IMR-90 (cell line): ENCODE data around the gene MAP2K6. TPM values are rescaled to one million over a fixed set of nuclear protein-coding genes. Genes with fewer than 3 reads are reported as not detected.

Experiments
- ATAC-seq: fragments of 200-7000 bp; cut with Tn5 transposase; 2 replicates; pipeline ENCODE4 v1.9.1; 2020; ENCODE audit warnings: low read depth, mild to moderate bottlenecking, moderate library complexity
- BruUV-seq: library from RNA; stranded (reverse); fragments of 400-500 nt; replicated peaks from 2 replicates; lab custom pipeline; 2021; lab: Mats Ljungman, UMichigan
- CTCF ChIA-PET: fragments of 300-600 bp; formaldehyde crosslinking; extraction: SDS; loops from one replicate; lab custom pipeline; 2021; ENCODE audit warnings: antibody characterized with exemption; lab: Yijun Ruan, JAX
- POLR2A ChIA-PET: fragments of 300-600 bp; sonication (Branson Sonifier 250); formaldehyde crosslinking; loops from one replicate; lab custom pipeline; 2022; ENCODE audit warnings: antibody characterized with exemption; ENCODE audit not compliant: unreplicated experiment; lab: Charles Lee
- DNase-seq: peaks from one replicate; pipeline ENCODE4 v3.0.0; 2013
- H2AFZ ChIP-seq: replicated peaks from 2 replicates; pipeline ENCODE3; 2013; ENCODE audit warnings: low read length, mild to moderate bottlenecking; ENCODE audit not compliant: poor library complexity
- H2AK5ac ChIP-seq: 2 replicates; pipeline ENCODE4 v1.6.1; 2013; ENCODE audit warnings: low read depth, low read length, inconsistent platforms
- H2AK9ac ChIP-seq: replicated peaks from 2 replicates; pipeline ENCODE3; 2013; ENCODE audit warnings: mild to moderate bottlenecking, low read depth, low read length, moderate library complexity; ENCODE audit not compliant: poor library complexity
- H2BK120ac ChIP-seq: 2 replicates; pipeline ENCODE4 v1.6.1; 2013; ENCODE audit warnings: low read depth, low read length, inconsistent platforms
- H2BK15ac ChIP-seq: 3 replicates; pipeline ENCODE4 v1.6.1; 2013; ENCODE audit warnings: low read depth, low read length, inconsistent platforms
- H2BK20ac ChIP-seq: 2 replicates; pipeline ENCODE4 v1.6.1; 2013; ENCODE audit warnings: low read depth, mild to moderate bottlenecking, inconsistent platforms, low read length, moderate library complexity
- H2BK5ac ChIP-seq: 2 replicates; pipeline ENCODE4 v1.6.1; 2013; ENCODE audit warnings: mild to moderate bottlenecking, low read depth, low read length, inconsistent platforms; ENCODE audit not compliant: poor library complexity, severe bottlenecking
- H3K14ac ChIP-seq: replicated peaks from 2 replicates; pipeline ENCODE4 v1.6.1; 2013; ENCODE audit warnings: low read depth, low read length, inconsistent platforms
- H3K18ac ChIP-seq: 2 replicates; pipeline ENCODE4 v1.6.1; 2013; ENCODE audit warnings: low read depth, low read length, control low read depth
- H3K23ac ChIP-seq: 2 replicates; pipeline ENCODE4 v1.6.1; 2013; ENCODE audit warnings: low read depth, low read length, inconsistent platforms
- H3K27ac ChIP-seq: 2 replicates; pipeline ENCODE4 v1.5.1; 2013; ENCODE audit warnings: mild to moderate bottlenecking, control low read depth, low read length; ENCODE audit not compliant: insufficient read depth
- H3K27me3 ChIP-seq: 2 replicates; pipeline ENCODE4 v1.6.1; 2013; ENCODE audit warnings: low read length; ENCODE audit not compliant: control insufficient read depth, insufficient read depth
- H3K36me3 ChIP-seq: 2 replicates; pipeline ENCODE4 v1.6.1; 2013; ENCODE audit warnings: low read length, mixed read lengths; ENCODE audit not compliant: control insufficient read depth, insufficient read depth
- H3K4ac ChIP-seq: 2 replicates; pipeline ENCODE4 v1.6.1; 2013; ENCODE audit warnings: low read depth, low read length, inconsistent platforms
- H3K4me1 ChIP-seq: 2 replicates; pipeline ENCODE4 v1.6.1; 2013; ENCODE audit warnings: low read length, mixed read lengths; ENCODE audit not compliant: control insufficient read depth, insufficient read depth
- H3K4me2 ChIP-seq: 2 replicates; pipeline ENCODE4 v1.6.1; 2013; ENCODE audit warnings: low read depth, mild to moderate bottlenecking, control low read depth, low read length, moderate library complexity
- H3K4me3 ChIP-seq: 2 replicates; pipeline ENCODE4 v1.5.1; 2013; ENCODE audit warnings: low read depth, mild to moderate bottlenecking, control low read depth, low read length, moderate library complexity; ENCODE audit not compliant: insufficient read depth
- H3K56ac ChIP-seq: 2 replicates; pipeline ENCODE4 v1.6.1; 2013; ENCODE audit warnings: low read length, inconsistent platforms; ENCODE audit not compliant: insufficient read depth; ENCODE audit errors: extremely low read depth
- H3K79me1 ChIP-seq, 2 experiments: 2 replicates each; pipeline ENCODE4 v1.6.1; 2013; ENCODE audit warnings: low read length in 2 of 2, inconsistent platforms in 1 of 2, low read depth in 1 of 2
- H3K9ac ChIP-seq: 2 replicates; pipeline ENCODE4 v1.6.1; 2013; ENCODE audit warnings: low read depth, low read length, control low read depth
- H3K9me1 ChIP-seq: 2 replicates; pipeline ENCODE4 v1.6.1; 2013; ENCODE audit warnings: low read length, inconsistent platforms; ENCODE audit not compliant: insufficient read depth
- H3K9me3 ChIP-seq: 2 replicates; pipeline ENCODE4 v1.6.1; 2013; ENCODE audit warnings: low read length; ENCODE audit not compliant: control insufficient read depth, insufficient read depth
- H4K20me1 ChIP-seq: 2 replicates; pipeline ENCODE4 v1.6.1; 2013; ENCODE audit warnings: low read length, inconsistent platforms; ENCODE audit not compliant: insufficient read depth
- H4K5ac ChIP-seq: 2 replicates; pipeline ENCODE4 v1.6.1; 2013; ENCODE audit warnings: mild to moderate bottlenecking, low read depth, low read length, control low read depth
- H4K8ac ChIP-seq, 2 experiments: 2 replicates each; pipeline ENCODE4 v1.6.1; 2013; ENCODE audit warnings: low read depth in 2 of 2, low read length in 2 of 2, control low read depth in 1 of 2, inconsistent platforms in 1 of 2
- H4K91ac ChIP-seq: 2 replicates; pipeline ENCODE4 v1.6.1; 2013; ENCODE audit warnings: low read depth, low read length, inconsistent platforms; ENCODE audit not compliant: insufficient read depth
- BHLHE40 ChIP-seq: fragments of 150-350 bp; IDR thresholded peaks from 2 replicates; pipeline ENCODE4 v1.6.1; 2016; ENCODE audit warnings: mild to moderate bottlenecking, low read depth, low read length
- CHD1 ChIP-seq: IDR thresholded peaks from 2 replicates; pipeline ENCODE4 v1.6.1; 2012; ENCODE audit warnings: low read depth, low read length, improper control_type of control experiment
- ELK1 ChIP-seq: fragments of 150-350 bp; IDR thresholded peaks from 2 replicates; pipeline ENCODE4 v1.6.1; 2016; ENCODE audit warnings: low read depth, mild to moderate bottlenecking, low read length, moderate library complexity, borderline replicate concordance
- MAZ ChIP-seq: IDR thresholded peaks from 2 replicates; pipeline ENCODE4 v1.6.1; 2012; ENCODE audit warnings: low read depth, mild to moderate bottlenecking, low read length, improper control_type of control experiment, moderate library complexity, borderline replicate concordance
- MXI1 ChIP-seq: IDR thresholded peaks from 2 replicates; pipeline ENCODE4 v1.6.1; 2012; ENCODE audit warnings: low read depth, mild to moderate bottlenecking, low read length, moderate library complexity, borderline replicate concordance
- NFE2L2 ChIP-seq: fragments of 150-350 bp; IDR thresholded peaks from 2 replicates; pipeline ENCODE4 v1.6.1; 2016; ENCODE audit warnings: low read depth, mild to moderate bottlenecking, low read length
- POLR2A ChIP-seq: IDR thresholded peaks from 2 replicates; pipeline ENCODE4 v1.6.1; 2012; ENCODE audit warnings: mild to moderate bottlenecking, low read depth, low read length
- RAD21 ChIP-seq: IDR thresholded peaks from 2 replicates; pipeline ENCODE4 v1.6.1; 2012; ENCODE audit warnings: low read length, improper control_type of control experiment
- RFX5 ChIP-seq: IDR thresholded peaks from 2 replicates; pipeline ENCODE4 v1.8.0; 2012; ENCODE audit warnings: low read depth, mild to moderate bottlenecking, low read length, moderate library complexity
- SMC3 ChIP-seq: fragments of 150-350 bp; IDR thresholded peaks from 2 replicates; pipeline ENCODE4 v1.6.1; 2016; ENCODE audit warnings: low read depth, mild to moderate bottlenecking, antibody characterized with exemption, low read length, moderate library complexity
- USF2 ChIP-seq: fragments of 150-350 bp; IDR thresholded peaks from 2 replicates; pipeline ENCODE4 v1.6.1; 2017; ENCODE audit warnings: mild to moderate bottlenecking, antibody characterized with exemption, low read length, low read depth
- WGBS, 2 experiments: methylation state at CpG; one replicate each; pipeline versions ENCODE4 v1.1.5 to v1.1.7; 2013; ENCODE audit warnings: missing lambda C conversion rate in 2 of 2; ENCODE audit not compliant: insufficient read length in 1 of 2; ENCODE audit errors: extremely low coverage in 2 of 2; 5-methylcytosine and 5-hydroxymethylcytosine counted together
- dilution Hi-C: fragments of 300-500 bp; cut with HindIII; formaldehyde crosslinking; loops from one replicate; pipeline ENCODE4 v1.14.3; 2018; ENCODE audit warnings: low sequenced_read_pairs; ENCODE audit not compliant: unreplicated experiment
- in situ Hi-C: fragments of 300-500 bp; cut with MboI; formaldehyde crosslinking; loops from 3 replicates; pipeline ENCODE4 v1.14.3; 2019; ENCODE audit warnings: low sequenced_read_pairs, inconsistent platforms, mixed read lengths
- intact Hi-C: fragments of 100-400 bp; cut with micrococcal nuclease; formaldehyde crosslinking; loops from 2 replicates; pipeline ENCODE4 v1.10.0; 2022
- polyA plus RNA-seq, 3 experiments: library from polyadenylated mRNA; depleted of rRNA; stranded (reverse); fragments of >200 nt; gene quantifications; 2 replicates each; pipeline ENCODE4 v1.2.3, GENCODE V29; 2012; ENCODE audit warnings: low replicate concordance in 1 of 3
- total RNA-seq: library from RNA; depleted of rRNA; stranded (reverse); fragments of >200 nt; gene quantifications from 2 replicates; pipeline ENCODE4 v1.2.3, GENCODE V29; 2012

Gene MAP2K6
- total and polyA plus RNA-seq, 2 of the 4 experiments (the other 2 are of a cell fraction), result 2.4 to 5.7 TPM

- Histone ChIP-seq H3K4me1 (no peaks in the 10 kb centered on the region), H4K20me1 (no peaks in the 10 kb centered on the region), H3K56ac (no peak overlapping the region), H3K27ac (no peak overlapping the region), H4K5ac (no peak overlapping the region), H3K9me1 (no peaks in the 10 kb centered on the region), H3K4me2 (no peak overlapping the region), H3K18ac (no peak overlapping the region), H3K14ac (no peak overlapping the region), H3K36me3 (no peaks in the 10 kb centered on the region), H3K4me3 (no peak overlapping the region), H2AFZ (no peak overlapping the region), H4K8ac (no peak overlapping the region), H2BK20ac (no peak overlapping the region), H2BK15ac (no peak overlapping the region), H3K79me1 (no peaks in the 10 kb centered on the region), H3K27me3 (no peaks in the 10 kb centered on the region), H4K91ac (no peak overlapping the region), H2AK5ac (no peak overlapping the region), H3K23ac (no peak overlapping the region), H3K4ac (no peak overlapping the region), H2BK120ac (no peak overlapping the region), H2BK5ac (no peak overlapping the region), H3K9me3 (no peaks in the 10 kb centered on the region; the same call in 1 of the 2 replicates), H3K9ac (no peak overlapping the region), H2AK9ac (no peak overlapping the region)
- dilution Hi-C loops (no loop called here), intact Hi-C loops (no loop called here), in situ Hi-C loops (no loop called here)
- CTCF ChIA-PET, result interaction anchor here (0.6 to 3.3 kb wide), 4 partner anchors 10 to 571 kb away, joined by 4 to 11 read pairs (median 6); no protein-coding TSS in a partner anchor
- ATAC-seq (no peak), DNase-seq (no peak)
- TF ChIP-seq ELK1 (no peak), USF2 (no peak), RFX5 (no peak), SMC3 (no peak), MXI1 (no peak), POLR2A (no peak), BHLHE40 (no peak), MAZ (no peak), NFE2L2 (no peak), CHD1 (no peak), RAD21 (no peak)
- WGBS, 2 experiments, result no CpG with 5 or more reads among the region's 1 CpG
- BruUV-seq, result no TSS peak
- POLR2A ChIA-PET, result interaction anchor here (0.6 kb wide), 1 partner anchor 31 kb away, joined by 4 read pairs; no protein-coding TSS in a partner anchor
Measured at GRCh38 chr17:69508814-69509213, 94.3 kb downstream of the MAP2K6 start.
